ENCODE measurements around the gene ARPC1A. TPM values are rescaled to one million over a fixed set of nuclear protein-coding genes. Genes with fewer than 3 reads are reported as not detected.
A peak's percentile ranks its signal among the peaks of the same experiment; 100 is the strongest.
"Not testable (repeated sequence)": the region's sequence is repeated elsewhere in the genome, so short reads cannot be mapped to it uniquely, and the experiment has no call there.

The ARPC1A gene
- total RNA-seq, 4 donors from 2014 or later: 75.0 to 112 (median 98.3) TPM

DNA sequence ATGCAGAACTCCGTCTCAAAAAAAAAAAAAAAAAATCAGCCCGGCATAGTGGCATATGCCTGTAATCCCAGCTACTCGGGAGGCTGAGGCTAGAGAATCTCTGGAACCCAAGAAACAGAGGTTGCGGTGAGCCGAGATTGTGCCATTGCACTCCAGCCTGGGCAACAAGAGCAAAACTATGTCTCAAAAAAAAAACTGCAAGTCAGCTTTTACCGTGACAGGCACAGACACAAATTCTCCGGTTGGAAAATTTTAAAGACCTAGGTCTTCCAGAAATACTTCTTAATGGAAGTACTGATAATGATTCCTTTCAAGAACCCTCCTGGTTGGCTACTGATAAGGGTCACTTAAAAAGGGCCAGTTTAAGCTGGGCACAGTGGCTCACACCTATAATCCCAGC lies 29.4 kb downstream of the ARPC1A start:
- ATAC-seq: no peak
- no peaks in the 10 kb centered on the region for H3K27me3 ChIP-seq
- H3K4me3 ChIP-seq: no peak overlapping the region
- 88 to 92% methylated on average over 6 of the region's 7 CpGs for WGBS, 2 donors (ENCODE audit: low coverage in 1 of 2)
- H3K36me3 ChIP-seq: peaks cover 0 to 99% of the 10 kb centered on the region in 2 donors
- no peaks in the 10 kb centered on the region for H3K9me3 ChIP-seq
- H3K4me1 ChIP-seq: no peaks in the 10 kb centered on the region
- H3K27ac ChIP-seq: no peak overlapping the region
- TF ChIP-seq POLR2AphosphoS5 (IDR thresholded peaks at IDR 0.05): no peak

DNA sequence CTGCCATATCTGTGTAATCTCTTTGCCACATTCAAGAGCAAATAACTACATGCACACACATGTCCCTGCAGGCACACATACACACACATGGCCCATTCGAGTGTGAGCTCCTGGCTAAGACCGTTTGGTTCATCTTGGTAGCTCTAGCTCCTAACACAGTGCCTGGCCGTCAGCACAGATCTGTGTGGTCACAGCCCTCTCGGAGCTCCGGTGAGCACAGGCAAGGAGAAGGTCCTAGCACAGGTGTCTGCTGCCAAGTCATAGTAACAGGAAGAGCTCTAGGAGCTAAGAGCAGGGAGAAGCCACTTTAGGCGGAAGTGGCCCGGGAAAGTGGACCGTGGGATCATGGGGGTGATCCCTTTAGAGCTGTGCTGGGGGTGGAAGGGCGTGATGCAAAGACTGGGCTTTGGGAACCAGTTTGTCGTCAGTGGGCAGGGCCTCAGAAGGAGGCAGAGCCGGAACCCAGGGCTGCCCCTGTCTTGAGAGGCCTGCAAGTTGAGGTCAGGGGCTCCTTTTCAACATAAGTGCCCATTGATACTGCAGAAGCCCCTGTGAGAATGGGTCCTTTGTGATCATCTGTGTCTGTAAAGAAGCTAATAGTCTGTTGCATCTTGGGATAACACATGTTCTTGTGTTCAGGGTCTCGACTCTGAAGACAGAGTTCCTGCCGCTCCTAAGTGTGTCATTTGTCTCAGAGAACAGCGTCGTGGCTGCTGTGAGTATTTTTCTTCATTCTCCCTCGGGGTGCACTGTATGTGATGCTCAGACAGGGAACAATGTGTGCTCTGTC lies 32.2 kb downstream of the ARPC1A start:
- Histone ChIP-seq H3K27me3 (no peaks in the 10 kb centered on the region), H3K4me1 (no peaks in the 10 kb centered on the region), H3K9me3 (no peaks in the 10 kb centered on the region), H3K27ac (peak overlapping the region in 3 of 4 donors; percentile 11 to 61 (median 51)), H3K4me3 (no peak overlapping the region), H3K36me3 (peaks cover 0 to 100% of the 10 kb centered on the region in 2 donors)
- WGBS, 2 donors (ENCODE audit: low coverage in 1 of 2): 78 to 80% methylated on average over 6 to 9 of the region's 16 CpGs
- ATAC-seq: peak; percentile 60
- TF ChIP-seq POLR2A (IDR thresholded peaks at IDR 0.05) (no peak), EP300 (IDR thresholded peaks at IDR 0.05) (no peak), POLR2AphosphoS5 (IDR thresholded peaks at IDR 0.05) (no peak)
- TF ChIP-seq, protein P1, sequence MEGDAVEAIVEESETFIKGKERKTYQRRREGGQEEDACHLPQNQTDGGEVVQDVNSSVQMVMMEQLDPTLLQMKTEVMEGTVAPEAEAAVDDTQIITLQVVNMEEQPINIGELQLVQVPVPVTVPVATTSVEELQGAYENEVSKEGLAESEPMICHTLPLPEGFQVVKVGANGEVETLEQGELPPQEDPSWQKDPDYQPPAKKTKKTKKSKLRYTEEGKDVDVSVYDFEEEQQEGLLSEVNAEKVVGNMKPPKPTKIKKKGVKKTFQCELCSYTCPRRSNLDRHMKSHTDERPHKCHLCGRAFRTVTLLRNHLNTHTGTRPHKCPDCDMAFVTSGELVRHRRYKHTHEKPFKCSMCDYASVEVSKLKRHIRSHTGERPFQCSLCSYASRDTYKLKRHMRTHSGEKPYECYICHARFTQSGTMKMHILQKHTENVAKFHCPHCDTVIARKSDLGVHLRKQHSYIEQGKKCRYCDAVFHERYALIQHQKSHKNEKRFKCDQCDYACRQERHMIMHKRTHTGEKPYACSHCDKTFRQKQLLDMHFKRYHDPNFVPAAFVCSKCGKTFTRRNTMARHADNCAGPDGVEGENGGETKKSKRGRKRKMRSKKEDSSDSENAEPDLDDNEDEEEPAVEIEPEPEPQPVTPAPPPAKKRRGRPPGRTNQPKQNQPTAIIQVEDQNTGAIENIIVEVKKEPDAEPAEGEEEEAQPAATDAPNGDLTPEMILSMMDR (IDR thresholded peaks at IDR 0.05): no peak

DNA sequence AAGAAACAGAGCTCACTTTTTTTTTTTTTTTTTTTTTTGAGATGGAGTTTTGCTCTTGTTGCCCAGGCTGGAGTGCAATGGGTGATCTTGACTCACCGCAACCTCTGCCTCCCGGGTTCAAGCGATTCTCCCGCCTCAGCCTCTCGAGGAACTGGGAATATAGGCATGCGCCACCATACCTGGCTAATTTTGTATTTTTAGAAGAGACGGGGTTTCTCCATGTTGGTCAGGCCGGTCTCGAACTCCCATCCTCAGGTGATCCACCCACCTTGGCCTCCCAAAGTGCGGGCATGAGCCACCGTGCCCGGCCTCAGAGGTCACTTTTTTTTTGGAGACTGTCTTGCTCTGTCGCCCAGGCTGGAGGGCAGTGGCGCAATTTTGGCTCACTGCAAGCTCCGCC lies 32.8 kb downstream of the ARPC1A start:
- H3K27ac ChIP-seq: peak overlapping the region in 3 of 4 donors; percentile 32 to 61 (median 48)
- ATAC-seq, H3K4me1 ChIP-seq, H3K27me3 ChIP-seq, H3K9me3 ChIP-seq, H3K4me3 ChIP-seq: not testable (repeated sequence)
- 81 to 84% methylated on average over 5 to 10 of the region's 15 CpGs for WGBS, 2 donors (ENCODE audit: low coverage in 1 of 2)
- H3K36me3 ChIP-seq: peaks cover 0 to 100% of the 10 kb centered on the region in 2 donors

DNA sequence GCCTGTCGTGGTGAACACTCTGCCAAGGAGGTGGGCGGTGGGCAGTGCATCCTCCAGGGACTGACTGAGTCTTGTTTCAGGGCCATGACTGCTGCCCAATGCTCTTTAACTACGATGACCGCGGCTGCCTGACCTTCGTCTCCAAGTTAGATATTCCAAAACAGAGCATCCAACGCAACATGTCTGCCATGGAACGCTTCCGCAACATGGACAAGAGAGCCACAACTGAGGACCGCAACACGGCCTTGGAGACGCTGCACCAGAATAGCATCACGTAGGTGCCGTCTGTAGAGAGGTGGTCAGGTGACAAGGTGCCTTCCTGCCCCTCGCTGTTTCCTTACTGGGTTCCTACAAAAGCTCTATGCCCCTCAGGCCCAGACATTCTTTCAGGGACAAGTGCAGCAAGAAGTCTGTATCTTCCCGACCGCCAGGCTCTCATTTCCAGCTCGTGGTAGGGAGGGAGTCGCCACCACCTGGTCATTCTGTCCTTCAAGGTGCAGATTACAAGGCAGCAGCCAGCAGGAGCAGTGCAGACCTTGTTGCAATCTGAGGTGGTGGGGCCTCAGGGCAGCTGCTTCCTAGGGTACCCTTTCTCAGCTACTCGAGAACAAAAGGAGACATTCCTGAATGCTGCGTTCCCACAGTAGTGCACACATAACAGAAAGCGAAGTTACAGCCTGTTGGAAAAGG lies 33.9 kb downstream of the ARPC1A start:
- Histone ChIP-seq H3K4me1 (no peaks in the 10 kb centered on the region), H3K27me3 (no peaks in the 10 kb centered on the region), H3K36me3 (peaks cover 0 to 100% of the 10 kb centered on the region in 2 donors), H3K9me3 (no peaks in the 10 kb centered on the region), H3K27ac (peak overlapping the region in 2 of 4 donors; percentile 48 to 61), H3K4me3 (no peak overlapping the region)
- 82 to 86% methylated on average over 9 to 12 of the region's 22 CpGs for WGBS, 2 donors (ENCODE audit: low coverage in 1 of 2)
- TF ChIP-seq POLR2A (IDR thresholded peaks at IDR 0.05) (no peak), POLR2AphosphoS5 (IDR thresholded peaks at IDR 0.05) (no peak), EP300 (IDR thresholded peaks at IDR 0.05) (no peak)
- TF ChIP-seq, protein P1 (IDR thresholded peaks at IDR 0.05): no peak
- ATAC-seq: no peak

DNA sequence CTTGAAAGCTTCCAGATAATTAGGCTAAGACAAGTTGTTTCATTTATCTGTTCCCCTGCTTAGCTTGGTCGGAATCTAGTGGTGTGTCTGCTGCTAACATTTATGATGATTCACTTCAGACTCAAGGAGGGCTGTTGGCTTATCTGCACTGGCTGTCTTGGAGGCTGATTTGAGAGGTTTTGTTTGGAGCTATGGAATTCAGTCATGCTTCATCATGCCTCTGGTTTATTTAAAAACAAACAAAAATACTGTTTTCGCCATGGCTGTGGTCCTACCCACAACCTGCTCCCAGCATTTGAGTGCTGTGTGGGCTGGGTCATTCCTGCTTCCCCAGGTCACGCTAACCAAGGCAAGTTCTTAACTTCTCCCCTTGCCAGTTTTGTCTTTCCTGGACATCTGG lies 37.1 kb downstream of the ARPC1A start:
- Histone ChIP-seq H3K27me3 (no peaks in the 10 kb centered on the region), H3K4me3 (no peak overlapping the region), H3K9me3 (no peaks in the 10 kb centered on the region), H3K4me1 (no peaks in the 10 kb centered on the region), H3K27ac (no peak overlapping the region), H3K36me3 (peaks cover 0 to 98% of the 10 kb centered on the region in 2 donors)
- no peak for ATAC-seq
- TF ChIP-seq POLR2AphosphoS5 (IDR thresholded peaks at IDR 0.05) (no peak), EP300 (IDR thresholded peaks at IDR 0.05) (no peak), POLR2A (IDR thresholded peaks at IDR 0.05) (no peak)
- TF ChIP-seq, protein P1 (IDR thresholded peaks at IDR 0.05): no peak
- WGBS, 2 donors (ENCODE audit: low coverage in 1 of 2): 57 to 66% methylated on average over 1 to 3 of the region's 3 CpGs
